Stimulated activated CD4-positive, alpha-beta T cell treated with anti-CD3 and anti-CD28 coated beads, Interleukin-2, amount 100 ng/mL, for 24 hours (primary cell): ENCODE results near the gene FBXO27.
"Not testable (repeated sequence)": the region's sequence is repeated elsewhere in the genome, so short reads cannot be mapped to it uniquely, and the experiment has no call there.

ENCODE experiments used
- DNase-seq, 2 donors: peaks; one replicate each; pipeline ENCODE4 v3.0.0-alpha.2; 2020

FBXO27 gene

DNA sequence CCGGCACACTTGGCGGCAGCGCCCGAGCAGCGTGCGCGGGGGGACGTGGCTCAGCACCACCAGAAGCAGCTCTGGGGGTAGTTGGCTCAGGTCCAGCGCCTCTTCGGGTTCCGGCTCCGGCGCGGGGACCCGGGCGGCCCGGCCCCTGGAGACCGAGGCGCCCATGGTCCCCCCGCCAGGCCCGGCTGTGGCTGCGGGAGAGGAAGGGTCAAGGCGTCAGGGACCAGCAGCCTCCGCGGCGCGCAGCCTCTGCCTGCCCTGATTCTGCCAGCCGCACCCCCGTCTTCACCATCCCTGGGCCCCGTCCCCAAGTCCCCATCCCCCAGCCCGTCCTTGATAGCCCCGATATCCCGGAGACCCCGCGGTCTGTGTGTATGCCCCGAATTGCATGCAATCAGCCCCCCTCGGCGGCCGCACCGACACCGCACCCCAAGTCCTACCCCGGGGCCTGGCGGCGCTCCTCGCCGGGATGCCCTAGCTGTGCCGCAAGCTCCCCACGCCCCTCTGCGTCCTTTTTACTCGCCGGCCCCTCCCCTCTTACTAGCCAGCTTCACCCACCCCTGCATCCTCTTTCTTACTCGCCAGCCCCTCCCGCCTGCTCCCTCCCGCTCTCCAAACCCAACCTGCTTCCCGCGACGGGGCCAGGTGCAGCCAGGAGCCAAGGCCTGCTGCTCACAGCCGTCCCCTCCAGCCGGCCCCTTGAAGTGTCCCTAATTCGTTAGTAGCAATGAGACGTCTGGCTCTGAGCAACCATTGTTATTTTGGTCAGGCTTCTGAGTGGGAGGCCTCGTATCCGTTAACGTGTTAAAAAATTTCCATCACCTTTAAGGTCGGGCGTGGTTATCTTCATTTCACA lies at the start of gene FBXO27:
Gene FBXO27 (minus strand): TSS at position 487 of the 856 bp plus-strand sequence. CDS start 322 bp downstream, at position 165.
- peak in 1 of 2 donors; percentile 3 for DNase-seq

GRCh38 chr19:39080431-39080830 lies 48.1 kb upstream of the FBXO27 start:
- DNase-seq: no peak

- no peak for DNase-seq
Measured at GRCh38 chr19:39078436-39079200, 46.3 kb upstream of the FBXO27 start.

DNA sequence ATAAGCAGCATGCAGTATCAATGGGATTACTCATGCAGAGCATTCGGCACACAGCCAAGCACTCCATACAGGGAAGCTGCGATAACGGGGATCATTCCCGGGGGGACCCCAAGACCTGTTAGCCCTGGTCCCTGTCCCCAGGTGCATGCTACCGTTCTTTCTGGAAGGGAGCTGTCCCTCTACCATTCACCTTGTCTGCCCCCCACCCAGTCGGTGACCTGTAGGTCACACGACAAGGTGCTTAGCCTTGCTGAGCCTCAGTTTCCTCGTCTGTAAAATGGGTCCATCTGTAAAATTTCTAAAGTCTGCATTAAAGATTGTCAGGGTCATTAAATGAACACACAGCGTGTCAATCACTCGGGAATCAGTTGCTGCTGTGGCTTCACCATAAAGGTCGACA lies 45.0 kb upstream of the FBXO27 start:
- DNase-seq: no peak

DNA sequence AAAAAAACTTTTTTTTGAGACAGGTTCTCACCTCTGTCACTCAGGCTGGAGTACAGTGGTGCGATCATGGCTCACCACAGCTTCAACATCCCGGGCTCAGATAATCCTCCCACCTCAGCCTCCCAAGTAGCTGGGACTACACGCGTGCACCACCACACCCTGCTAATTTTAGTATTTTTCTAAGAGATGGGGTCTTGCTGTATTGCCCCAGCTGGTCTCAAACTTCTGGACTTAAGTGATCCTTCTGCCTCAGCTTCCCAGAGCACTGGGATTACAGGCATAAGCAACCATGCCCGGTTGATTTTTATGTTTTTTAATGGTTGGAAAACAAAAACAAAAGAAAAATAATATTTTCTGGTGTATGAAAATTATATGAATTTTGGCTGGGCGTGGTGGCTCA lies 42.6 kb upstream of the FBXO27 start:
- DNase-seq: no peak

DNA sequence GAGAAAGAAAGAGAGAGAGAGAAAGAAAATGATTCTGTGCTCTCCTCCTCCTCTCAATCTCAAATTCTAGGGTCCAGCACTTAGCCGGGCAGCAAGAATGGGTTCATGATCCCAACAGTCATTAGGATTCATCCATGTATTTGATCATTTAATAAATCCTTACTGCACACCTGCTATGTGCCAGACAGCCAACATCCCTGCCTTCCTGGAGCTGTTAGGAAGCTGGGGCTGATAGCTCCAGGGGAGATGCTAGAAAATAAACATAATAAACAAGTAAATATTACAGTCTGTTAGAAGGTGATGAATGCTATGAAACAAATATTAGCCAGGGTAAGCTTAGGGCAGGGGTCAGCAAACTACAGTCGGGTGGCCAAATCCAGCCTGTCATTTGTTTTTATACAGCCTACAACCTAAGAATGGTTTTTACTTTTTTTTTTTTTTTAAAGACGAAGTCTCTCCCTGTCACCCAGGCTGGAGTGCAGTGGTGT lies 41.9 kb upstream of the FBXO27 start:
- DNase-seq: no peak

DNA sequence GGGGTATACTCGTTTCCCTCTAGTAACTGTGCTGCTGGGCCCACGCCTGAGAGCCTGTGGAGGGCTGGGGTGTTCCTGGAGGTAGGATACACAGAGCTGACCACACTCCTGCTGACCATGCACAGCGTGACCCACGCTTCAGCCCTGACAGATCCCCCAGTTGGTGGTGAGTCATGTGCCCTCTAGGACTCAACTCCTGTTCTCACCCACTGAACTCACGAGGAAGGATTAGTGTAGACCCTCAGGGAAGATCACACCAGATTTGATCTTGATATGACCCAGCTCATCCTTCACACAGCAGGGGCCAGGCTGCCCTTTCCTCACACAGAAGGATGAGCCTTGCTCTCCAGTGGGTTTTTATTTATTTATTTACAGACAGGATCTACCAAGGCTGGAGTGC lies 38.5 kb upstream of the FBXO27 start:
- no peak for DNase-seq

GRCh38 chr19:39068259-39068658 lies 35.9 kb upstream of the FBXO27 start:
- not testable (repeated sequence) for DNase-seq

DNA sequence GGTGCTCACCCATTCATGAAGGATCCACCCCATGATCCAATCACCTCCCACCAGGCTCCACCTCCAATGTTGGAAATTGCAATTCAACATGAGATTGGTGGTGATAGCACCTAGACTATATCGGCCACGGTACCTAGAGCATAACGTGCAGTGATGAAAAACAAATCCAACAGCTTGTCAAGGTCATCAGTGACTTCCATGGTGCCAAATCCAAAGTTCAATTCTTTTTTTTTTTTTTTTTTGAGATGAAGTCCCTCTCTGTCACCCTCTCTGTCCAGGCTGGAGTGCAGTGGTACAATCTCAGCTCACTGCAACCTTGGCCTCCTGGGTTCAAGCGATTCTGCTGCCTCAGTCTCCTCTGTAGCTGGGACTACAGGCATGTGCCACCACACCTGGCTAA lies 34.8 kb upstream of the FBXO27 start:
- DNase-seq: no peak

GRCh38 chr19:39065928-39066327 lies 33.6 kb upstream of the FBXO27 start:
- no peak for DNase-seq

DNA sequence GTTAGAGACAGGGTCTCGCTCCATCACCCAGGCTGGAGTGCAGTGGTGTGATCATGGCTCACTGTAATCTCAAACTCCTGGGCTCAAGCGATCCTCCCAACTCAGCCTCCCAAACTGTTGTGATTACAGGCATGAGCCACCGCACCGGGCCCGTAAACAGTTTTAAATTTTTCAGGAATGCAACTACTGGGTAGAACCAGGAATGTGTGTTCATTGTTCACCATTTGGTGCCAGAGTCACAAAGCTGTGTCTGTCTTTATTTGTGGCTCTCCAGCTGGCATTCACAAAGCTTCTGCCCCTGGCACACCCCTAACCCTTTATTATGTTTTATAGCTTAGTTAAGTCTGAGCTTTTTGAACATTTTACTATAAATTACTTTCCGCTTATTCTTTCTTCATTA lies 32.1 kb upstream of the FBXO27 start:
- DNase-seq: no peak

- DNase-seq: no peak
Measured at GRCh38 chr19:39060171-39060570, 27.8 kb upstream of the FBXO27 start.

GRCh38 chr19:39059302-39059701 lies 27.0 kb upstream of the FBXO27 start:
- DNase-seq: no peak

DNA sequence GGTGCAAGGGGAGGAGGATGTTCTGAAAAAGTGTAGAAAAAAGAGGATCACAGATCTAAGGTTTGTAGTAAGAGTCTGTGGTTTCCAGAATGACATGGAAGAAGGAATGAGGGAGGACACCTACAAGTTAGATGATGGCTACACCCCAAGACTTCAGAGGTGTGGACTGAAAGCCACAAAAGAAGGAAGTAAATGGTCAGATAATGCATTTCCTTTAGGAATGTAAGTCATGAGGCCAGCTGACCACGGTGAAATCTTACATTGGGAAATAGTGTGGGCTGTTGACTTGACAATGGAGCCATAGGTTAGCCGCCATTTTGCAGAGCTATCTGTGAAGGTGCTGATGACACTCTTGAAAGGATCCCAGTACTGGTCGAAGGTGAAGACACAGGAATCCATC lies 25.3 kb upstream of the FBXO27 start:
- DNase-seq: no peak

GRCh38 chr19:39054091-39054470 lies 21.7 kb upstream of the FBXO27 start:
- no peak for DNase-seq

GRCh38 chr19:39053276-39054090 lies 21.1 kb upstream of the FBXO27 start:
- no peak for DNase-seq

DNA sequence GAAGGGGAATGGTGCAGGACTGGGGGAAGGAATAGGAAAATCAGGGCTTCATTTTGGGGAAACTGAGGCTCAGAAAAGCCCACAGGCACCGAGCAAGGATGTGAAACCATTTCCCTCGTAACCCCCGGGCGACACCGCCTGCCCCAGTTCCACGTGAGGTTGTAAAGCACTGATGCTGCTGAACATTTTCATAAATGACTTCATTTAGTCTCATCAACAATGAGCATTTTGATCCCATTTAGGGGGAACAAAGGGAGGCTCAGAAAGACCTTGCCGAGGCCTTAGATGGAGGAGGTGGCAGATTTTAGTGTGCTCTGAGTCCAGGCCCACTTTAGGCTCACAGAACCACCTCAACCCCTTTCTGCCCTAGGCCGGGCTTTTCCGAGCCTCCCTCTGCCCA lies 20.5 kb upstream of the FBXO27 start:
- DNase-seq: no peak

- peak; percentile 75 to 77 for DNase-seq
Measured at GRCh38 chr19:39052243-39052746, 19.9 kb upstream of the FBXO27 start.

GRCh38 chr19:39047073-39047472 lies 14.7 kb upstream of the FBXO27 start:
- DNase-seq: no peak

- no peak for DNase-seq
Measured at GRCh38 chr19:39046037-39046821, 13.9 kb upstream of the FBXO27 start.

DNA sequence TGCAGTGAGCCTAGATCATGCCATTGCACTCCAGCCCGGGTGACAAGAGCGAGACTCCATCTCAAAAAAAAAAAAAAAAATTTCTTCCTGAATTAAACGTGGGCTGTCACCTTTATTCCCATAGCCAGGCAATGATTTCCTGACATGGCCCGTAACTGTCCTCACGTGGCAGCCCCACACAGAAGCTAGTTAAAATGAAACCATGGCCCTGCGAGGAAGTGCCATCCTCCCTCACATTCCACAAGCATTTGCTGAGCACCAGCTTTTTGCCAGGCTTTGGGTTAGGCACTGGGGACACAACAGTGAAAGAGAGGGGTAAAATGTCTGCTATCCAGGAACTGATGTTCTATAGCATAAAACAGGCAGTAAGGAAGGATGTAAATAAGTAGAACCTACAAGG lies 13.2 kb upstream of the FBXO27 start:
- DNase-seq: no peak

- DNase-seq: peak in 1 of 2 donors; percentile 13
Measured at GRCh38 chr19:39038098-39038497, 5.7 kb upstream of the FBXO27 start.
